ENCODE results near the gene SPTLC2. TPM values are rescaled to one million over a fixed set of nuclear protein-coding genes. Genes with fewer than 3 reads are reported as not detected.

Gene SPTLC2
- total RNA-seq, 3 donors from 2014 or later (not counting 1 experiment from before 2014, with no cell fraction given), result 35.2 to 58.6 (median 50.4) TPM

DNA sequence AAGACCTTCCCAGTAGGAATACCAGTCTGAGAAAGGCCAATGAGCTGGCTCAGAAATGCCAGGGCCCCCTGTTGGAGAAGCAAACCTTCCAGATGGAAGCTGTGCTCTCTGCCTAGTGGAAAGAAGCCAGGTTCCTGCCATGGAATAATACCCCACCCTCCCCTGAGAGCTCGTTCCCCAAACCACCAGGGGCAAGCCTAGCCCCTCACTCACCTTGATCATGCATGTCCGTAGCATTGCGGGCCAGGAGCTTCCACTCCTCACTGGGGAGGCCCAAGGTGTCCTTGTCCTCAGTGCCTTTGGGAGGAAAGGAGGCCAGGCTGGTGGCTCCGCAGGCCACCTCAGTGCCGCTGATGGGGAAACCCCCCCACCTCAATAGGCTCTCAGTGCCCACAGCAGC lies 138.4 kb downstream of the SPTLC2 start:
- Mint-ChIP-seq H3K4me1 (no peaks in the 10 kb centered on the region), H3K27me3 (ENCODE audit: low read depth in 2 of 2) (no peaks in the 10 kb centered on the region), H3K9me3 (no peaks in the 10 kb centered on the region), H3K4me3 (no peak overlapping the region), H3K36me3 (no peaks in the 10 kb centered on the region), H3K27ac (no peak overlapping the region)
- H3K4me3 ChIP-seq (ENCODE audit: low read length), result no peak overlapping the region
- TF ChIP-seq, protein P1, sequence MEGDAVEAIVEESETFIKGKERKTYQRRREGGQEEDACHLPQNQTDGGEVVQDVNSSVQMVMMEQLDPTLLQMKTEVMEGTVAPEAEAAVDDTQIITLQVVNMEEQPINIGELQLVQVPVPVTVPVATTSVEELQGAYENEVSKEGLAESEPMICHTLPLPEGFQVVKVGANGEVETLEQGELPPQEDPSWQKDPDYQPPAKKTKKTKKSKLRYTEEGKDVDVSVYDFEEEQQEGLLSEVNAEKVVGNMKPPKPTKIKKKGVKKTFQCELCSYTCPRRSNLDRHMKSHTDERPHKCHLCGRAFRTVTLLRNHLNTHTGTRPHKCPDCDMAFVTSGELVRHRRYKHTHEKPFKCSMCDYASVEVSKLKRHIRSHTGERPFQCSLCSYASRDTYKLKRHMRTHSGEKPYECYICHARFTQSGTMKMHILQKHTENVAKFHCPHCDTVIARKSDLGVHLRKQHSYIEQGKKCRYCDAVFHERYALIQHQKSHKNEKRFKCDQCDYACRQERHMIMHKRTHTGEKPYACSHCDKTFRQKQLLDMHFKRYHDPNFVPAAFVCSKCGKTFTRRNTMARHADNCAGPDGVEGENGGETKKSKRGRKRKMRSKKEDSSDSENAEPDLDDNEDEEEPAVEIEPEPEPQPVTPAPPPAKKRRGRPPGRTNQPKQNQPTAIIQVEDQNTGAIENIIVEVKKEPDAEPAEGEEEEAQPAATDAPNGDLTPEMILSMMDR (IDR thresholded peaks at IDR 0.05), result no peak
- WGBS (ENCODE audit: insufficient coverage), result 88% methylated on average over 5 of the region's 5 CpGs
- intact Hi-C loops (cut with micrococcal nuclease), result no loop called here
- H3K27ac ChIP-seq (ENCODE audit: low read length), result no peak overlapping the region
- H3K36me3 ChIP-seq (ENCODE audit: control insufficient read depth, insufficient read depth, low read length), result no peaks in the 10 kb centered on the region
- H3K27me3 ChIP-seq (ENCODE audit: control insufficient read depth, insufficient read depth, low read length), result no peaks in the 10 kb centered on the region
- DNase-seq (no peak), ATAC-seq (no peak)
- no peaks in the 10 kb centered on the region for H3K4me1 ChIP-seq (ENCODE audit: control insufficient read depth, insufficient read depth, low read length)
- no peaks in the 10 kb centered on the region for H3K9me3 ChIP-seq (ENCODE audit: control insufficient read depth, insufficient read depth, low read length)

DNA sequence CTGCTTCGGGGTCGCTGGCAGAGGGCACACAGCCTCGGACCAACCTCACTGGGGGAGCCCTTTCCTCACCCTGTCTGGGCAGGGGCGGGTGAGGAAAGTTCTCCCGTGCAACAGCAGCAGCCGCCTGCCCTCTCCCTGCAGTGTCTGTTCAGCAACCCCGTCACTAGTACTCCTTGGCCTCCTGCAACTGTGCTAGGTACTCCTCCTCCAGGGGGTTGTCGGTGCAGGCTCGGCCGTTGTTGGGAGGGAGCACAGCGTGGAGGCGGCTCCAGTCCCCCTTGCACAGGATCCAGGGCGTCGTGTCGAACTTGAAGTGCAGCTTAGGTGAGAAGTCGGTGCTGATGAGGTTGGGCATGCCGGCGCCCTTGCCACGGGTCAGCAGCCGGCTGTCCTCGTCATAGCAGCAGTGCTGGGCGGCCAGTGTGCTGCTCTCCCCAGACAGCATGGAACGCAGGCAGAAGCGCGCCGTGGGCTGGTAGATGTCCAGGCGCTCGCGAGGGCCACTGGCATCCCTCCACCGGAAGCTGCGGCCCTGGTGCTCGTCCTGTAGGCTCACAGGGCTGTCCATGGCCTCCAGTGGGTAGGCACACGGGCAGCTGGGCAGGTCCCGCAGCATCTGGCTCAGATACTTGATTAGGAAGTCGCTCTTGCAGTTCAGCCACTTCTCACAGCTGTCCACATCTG lies 140.9 kb downstream of the SPTLC2 start:
- no peak overlapping the region for H3K4me3 Mint-ChIP-seq
- no peaks in the 10 kb centered on the region for H3K9me3 ChIP-seq (ENCODE audit: control insufficient read depth, insufficient read depth, low read length)
- ATAC-seq (no peak), DNase-seq (no peak)
- H3K4me1 Mint-ChIP-seq, result no peaks in the 10 kb centered on the region
- WGBS (ENCODE audit: insufficient coverage), result 88% methylated on average over 35 of the region's 35 CpGs
- no peak overlapping the region for H3K27ac ChIP-seq (ENCODE audit: low read length)
- H3K4me3 ChIP-seq (ENCODE audit: low read length), result no peak overlapping the region
- intact Hi-C loops (cut with micrococcal nuclease), result no loop called here
- TF ChIP-seq, protein P1 (IDR thresholded peaks at IDR 0.05), result no peak
- H3K4me1 ChIP-seq (ENCODE audit: control insufficient read depth, insufficient read depth, low read length), result no peaks in the 10 kb centered on the region
- no peaks in the 10 kb centered on the region for H3K27me3 ChIP-seq (ENCODE audit: control insufficient read depth, insufficient read depth, low read length)
- no peaks in the 10 kb centered on the region for H3K27me3 Mint-ChIP-seq (ENCODE audit: low read depth in 2 of 2)
- no peaks in the 10 kb centered on the region for H3K36me3 Mint-ChIP-seq
- no peaks in the 10 kb centered on the region for H3K9me3 Mint-ChIP-seq
- no peaks in the 10 kb centered on the region for H3K36me3 ChIP-seq (ENCODE audit: control insufficient read depth, insufficient read depth, low read length)
- H3K27ac Mint-ChIP-seq, result no peak overlapping the region

GRCh38 chr14:77474479-77475177 lies 141.8 kb downstream of the SPTLC2 start:
- Mint-ChIP-seq H3K9me3 (no peaks in the 10 kb centered on the region), H3K4me3 (no peak overlapping the region), H3K27ac (no peak overlapping the region), H3K36me3 (no peaks in the 10 kb centered on the region), H3K27me3 (ENCODE audit: low read depth in 2 of 2) (no peaks in the 10 kb centered on the region), H3K4me1 (no peaks in the 10 kb centered on the region)
- H3K27me3 ChIP-seq (ENCODE audit: control insufficient read depth, insufficient read depth, low read length), result no peaks in the 10 kb centered on the region
- peaks cover 4% of the 10 kb centered on the region for H3K36me3 ChIP-seq (ENCODE audit: control insufficient read depth, insufficient read depth, low read length)
- H3K4me1 ChIP-seq (ENCODE audit: control insufficient read depth, insufficient read depth, low read length), result no peaks in the 10 kb centered on the region
- DNase-seq, result no peak
- H3K4me3 ChIP-seq (ENCODE audit: low read length), result no peak overlapping the region
- WGBS (ENCODE audit: insufficient coverage), result 82% methylated on average over 9 of the region's 9 CpGs
- H3K27ac ChIP-seq (ENCODE audit: low read length), result no peak overlapping the region
- no peak for ATAC-seq
- H3K9me3 ChIP-seq (ENCODE audit: control insufficient read depth, insufficient read depth, low read length), result no peaks in the 10 kb centered on the region
- TF ChIP-seq, protein P1 (IDR thresholded peaks at IDR 0.05), result no peak
- intact Hi-C loops (cut with micrococcal nuclease), result no loop called here
